B cell (primary cell): ENCODE data around the gene PDLIM1.

Experiments used
- EZH2 ChIP-seq: IDR thresholded peaks from 2 replicates; pipeline ENCODE4 v1.6.1; 2012; ENCODE audit warnings: borderline replicate concordance, low read depth, mild to moderate bottlenecking, moderate library complexity, low read length; ENCODE audit not compliant: insufficient read depth, poor library complexity, severe bottlenecking
- TF ChIP-seq, protein P1 (sequence below): fragments of 200-600 bp; IDR thresholded peaks from one replicate; pipeline ENCODE4 v1.8.0; 2022; ENCODE audit warnings: antibody characterized with exemption, mild to moderate bottlenecking

DNA sequence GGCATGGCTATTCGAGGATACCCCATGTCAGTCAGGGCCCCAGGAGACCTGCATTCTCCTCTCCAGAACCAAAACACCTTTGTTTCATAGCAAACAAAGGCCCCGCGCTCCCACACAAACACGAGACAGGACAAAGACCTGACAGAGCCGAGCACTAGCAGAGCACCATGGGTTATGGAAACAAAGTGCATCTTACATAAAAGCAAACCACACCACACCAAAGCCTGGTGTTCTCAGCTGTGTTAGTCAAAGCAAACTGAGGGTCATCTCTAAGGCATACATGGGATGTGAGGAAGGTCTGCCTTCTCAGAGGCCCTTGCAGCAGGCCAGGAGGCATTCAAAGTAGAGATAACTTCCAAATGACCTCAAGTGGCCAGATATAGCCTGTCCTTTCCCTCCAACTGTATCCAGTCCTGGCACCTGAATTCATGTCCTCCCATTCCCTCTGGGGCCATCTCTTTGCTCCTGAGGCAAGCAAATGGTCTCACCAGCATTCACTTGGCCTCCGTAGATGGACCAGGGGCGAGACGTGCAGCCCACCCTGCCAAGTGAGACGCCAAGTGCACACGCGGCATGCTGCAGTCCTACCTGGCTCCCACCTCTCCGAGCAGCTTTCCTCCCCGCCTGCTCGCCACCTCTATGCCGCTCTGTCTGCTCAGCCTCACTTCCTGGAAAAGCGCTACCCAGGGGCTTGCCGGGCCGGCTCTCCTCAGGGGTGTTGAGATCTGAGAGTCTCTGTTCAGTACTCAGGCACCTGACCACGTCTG lies 45.3 kb upstream of the PDLIM1 start:
- TF ChIP-seq, protein P1, sequence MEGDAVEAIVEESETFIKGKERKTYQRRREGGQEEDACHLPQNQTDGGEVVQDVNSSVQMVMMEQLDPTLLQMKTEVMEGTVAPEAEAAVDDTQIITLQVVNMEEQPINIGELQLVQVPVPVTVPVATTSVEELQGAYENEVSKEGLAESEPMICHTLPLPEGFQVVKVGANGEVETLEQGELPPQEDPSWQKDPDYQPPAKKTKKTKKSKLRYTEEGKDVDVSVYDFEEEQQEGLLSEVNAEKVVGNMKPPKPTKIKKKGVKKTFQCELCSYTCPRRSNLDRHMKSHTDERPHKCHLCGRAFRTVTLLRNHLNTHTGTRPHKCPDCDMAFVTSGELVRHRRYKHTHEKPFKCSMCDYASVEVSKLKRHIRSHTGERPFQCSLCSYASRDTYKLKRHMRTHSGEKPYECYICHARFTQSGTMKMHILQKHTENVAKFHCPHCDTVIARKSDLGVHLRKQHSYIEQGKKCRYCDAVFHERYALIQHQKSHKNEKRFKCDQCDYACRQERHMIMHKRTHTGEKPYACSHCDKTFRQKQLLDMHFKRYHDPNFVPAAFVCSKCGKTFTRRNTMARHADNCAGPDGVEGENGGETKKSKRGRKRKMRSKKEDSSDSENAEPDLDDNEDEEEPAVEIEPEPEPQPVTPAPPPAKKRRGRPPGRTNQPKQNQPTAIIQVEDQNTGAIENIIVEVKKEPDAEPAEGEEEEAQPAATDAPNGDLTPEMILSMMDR, result no peak
- TF ChIP-seq EZH2, result no peak
